Measurements from ENCODE around the gene PVALEF. TPM values are rescaled to one million over a fixed set of nuclear protein-coding genes. Genes with fewer than 3 reads are reported as not detected.

PVALEF gene
- total RNA-seq, 1 experiment from 2014 or later = not detected

DNA sequence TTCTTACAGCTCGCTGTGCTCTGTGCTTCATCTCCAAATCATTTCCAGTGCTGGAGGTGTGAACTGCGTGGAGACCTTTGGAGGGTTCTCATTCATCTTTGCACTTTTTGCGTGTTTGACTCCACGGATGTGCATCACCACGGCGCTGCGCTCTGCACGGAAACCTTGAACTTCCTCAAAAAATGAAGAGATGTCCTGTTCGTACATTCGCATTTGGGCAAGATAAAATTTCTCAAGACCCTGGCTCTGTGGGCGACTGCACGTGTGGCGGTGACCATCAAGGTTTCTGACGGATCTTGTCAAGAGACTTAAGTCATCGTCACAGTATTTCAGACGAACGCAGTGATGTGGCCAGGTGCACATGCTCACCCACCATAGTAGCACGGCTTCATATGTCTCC lies 10.3 kb upstream of the PVALEF start:
- ChIA-PET POLR2A (no interaction called here), CTCF (interaction anchor here (0.6 kb wide), 1 partner anchor 9 kb away, joined by 3 read pairs; no protein-coding TSS in a partner anchor)
- intact Hi-C loops (cut with micrococcal nuclease; ENCODE audit: unreplicated experiment) (no loop called here), in situ Hi-C loops (cut with HindIII; ENCODE audit: low pct_unique_long_range_greater_than_20kb, low sequenced_read_pairs) (no loop called here)
- no peaks in the 10 kb centered on the region for H3K27me3 ChIP-seq (ENCODE audit: control insufficient read depth, insufficient read depth, low read length)
- TF ChIP-seq SIN3A (IDR thresholded peaks at IDR 0.05; ENCODE audit: borderline replicate concordance, insufficient read depth, low read depth, low read length) (no peak), POLR2AphosphoS5 (IDR thresholded peaks at IDR 0.05; ENCODE audit: low read depth, low read length) (no peak)
- TF ChIP-seq, protein P1, sequence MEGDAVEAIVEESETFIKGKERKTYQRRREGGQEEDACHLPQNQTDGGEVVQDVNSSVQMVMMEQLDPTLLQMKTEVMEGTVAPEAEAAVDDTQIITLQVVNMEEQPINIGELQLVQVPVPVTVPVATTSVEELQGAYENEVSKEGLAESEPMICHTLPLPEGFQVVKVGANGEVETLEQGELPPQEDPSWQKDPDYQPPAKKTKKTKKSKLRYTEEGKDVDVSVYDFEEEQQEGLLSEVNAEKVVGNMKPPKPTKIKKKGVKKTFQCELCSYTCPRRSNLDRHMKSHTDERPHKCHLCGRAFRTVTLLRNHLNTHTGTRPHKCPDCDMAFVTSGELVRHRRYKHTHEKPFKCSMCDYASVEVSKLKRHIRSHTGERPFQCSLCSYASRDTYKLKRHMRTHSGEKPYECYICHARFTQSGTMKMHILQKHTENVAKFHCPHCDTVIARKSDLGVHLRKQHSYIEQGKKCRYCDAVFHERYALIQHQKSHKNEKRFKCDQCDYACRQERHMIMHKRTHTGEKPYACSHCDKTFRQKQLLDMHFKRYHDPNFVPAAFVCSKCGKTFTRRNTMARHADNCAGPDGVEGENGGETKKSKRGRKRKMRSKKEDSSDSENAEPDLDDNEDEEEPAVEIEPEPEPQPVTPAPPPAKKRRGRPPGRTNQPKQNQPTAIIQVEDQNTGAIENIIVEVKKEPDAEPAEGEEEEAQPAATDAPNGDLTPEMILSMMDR (IDR thresholded peaks at IDR 0.05) = no peak
- TF ChIP-seq, protein P2, sequence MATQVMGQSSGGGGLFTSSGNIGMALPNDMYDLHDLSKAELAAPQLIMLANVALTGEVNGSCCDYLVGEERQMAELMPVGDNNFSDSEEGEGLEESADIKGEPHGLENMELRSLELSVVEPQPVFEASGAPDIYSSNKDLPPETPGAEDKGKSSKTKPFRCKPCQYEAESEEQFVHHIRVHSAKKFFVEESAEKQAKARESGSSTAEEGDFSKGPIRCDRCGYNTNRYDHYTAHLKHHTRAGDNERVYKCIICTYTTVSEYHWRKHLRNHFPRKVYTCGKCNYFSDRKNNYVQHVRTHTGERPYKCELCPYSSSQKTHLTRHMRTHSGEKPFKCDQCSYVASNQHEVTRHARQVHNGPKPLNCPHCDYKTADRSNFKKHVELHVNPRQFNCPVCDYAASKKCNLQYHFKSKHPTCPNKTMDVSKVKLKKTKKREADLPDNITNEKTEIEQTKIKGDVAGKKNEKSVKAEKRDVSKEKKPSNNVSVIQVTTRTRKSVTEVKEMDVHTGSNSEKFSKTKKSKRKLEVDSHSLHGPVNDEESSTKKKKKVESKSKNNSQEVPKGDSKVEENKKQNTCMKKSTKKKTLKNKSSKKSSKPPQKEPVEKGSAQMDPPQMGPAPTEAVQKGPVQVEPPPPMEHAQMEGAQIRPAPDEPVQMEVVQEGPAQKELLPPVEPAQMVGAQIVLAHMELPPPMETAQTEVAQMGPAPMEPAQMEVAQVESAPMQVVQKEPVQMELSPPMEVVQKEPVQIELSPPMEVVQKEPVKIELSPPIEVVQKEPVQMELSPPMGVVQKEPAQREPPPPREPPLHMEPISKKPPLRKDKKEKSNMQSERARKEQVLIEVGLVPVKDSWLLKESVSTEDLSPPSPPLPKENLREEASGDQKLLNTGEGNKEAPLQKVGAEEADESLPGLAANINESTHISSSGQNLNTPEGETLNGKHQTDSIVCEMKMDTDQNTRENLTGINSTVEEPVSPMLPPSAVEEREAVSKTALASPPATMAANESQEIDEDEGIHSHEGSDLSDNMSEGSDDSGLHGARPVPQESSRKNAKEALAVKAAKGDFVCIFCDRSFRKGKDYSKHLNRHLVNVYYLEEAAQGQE (IDR thresholded peaks at IDR 0.05; ENCODE audit: insufficient read depth in 1 of 2, low read depth in 2 of 2, low read length in 1 of 2) = no peak
- ATAC-seq (no peak), DNase-seq (ENCODE audit: low read depth, low spot score) (no peak)
- no peak overlapping the region for H3K4me3 ChIP-seq (ENCODE audit: low read depth in 2 of 2, low read length in 2 of 2)
- no TSS peak for BruUV-seq (replicated peaks)
- H3K4me1 ChIP-seq (ENCODE audit: control insufficient read depth, insufficient read depth, low read length) = no peaks in the 10 kb centered on the region
- H3K9me3 ChIP-seq (ENCODE audit: control insufficient read depth, insufficient read depth, low read depth, low read length) = no peaks in the 10 kb centered on the region
- no peak overlapping the region for H3K27ac ChIP-seq (ENCODE audit: low read length)
- no peaks in the 10 kb centered on the region for H3K36me3 ChIP-seq (ENCODE audit: control insufficient read depth, insufficient read depth, low read length)

DNA sequence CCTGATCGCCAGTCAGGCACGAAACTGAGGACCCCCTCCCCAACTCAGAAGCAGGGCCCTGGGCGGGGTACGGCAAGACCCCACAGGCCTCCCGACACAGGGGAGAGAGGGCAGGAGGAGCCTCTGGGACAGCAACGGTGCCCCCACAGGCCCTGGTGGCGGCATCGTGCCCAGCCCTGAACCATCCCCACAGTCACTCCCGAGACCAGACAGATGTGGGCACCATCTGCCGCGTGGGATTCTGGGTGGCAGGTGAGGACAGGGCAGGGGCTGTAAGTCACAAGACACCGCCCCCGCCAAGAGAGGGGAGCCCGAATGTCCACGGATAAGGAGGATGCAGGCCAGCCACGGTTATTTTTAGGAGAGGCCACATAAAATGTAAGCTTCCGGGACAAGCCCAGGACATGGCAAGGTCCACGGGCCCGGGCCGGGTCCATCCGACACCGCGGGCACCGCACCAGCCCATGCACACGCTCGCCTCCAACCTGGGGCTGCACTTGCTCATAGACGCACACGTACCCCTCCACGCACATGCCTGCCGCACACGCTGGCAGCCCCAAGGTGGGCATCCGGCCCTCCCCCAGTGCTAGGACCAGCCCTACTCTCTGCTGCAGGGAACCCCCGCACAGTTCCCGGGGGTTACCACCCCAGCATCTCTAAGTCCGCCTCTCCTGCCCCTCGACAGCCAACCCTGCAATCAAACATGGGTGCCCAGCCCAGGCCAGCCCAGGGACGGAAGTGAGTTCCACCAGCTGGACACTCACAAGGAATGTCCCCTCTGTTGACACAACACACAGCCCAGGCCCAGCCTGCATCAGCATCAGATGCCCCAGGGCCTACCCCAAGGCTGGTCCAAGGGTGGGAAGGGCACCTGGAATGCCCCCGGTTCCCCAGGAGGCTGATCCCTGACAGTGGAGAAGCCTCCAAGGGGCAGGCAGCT lies 8.2 kb upstream of the PVALEF start:
- H3K9me3 ChIP-seq (ENCODE audit: control insufficient read depth, insufficient read depth, low read depth, low read length) = no peaks in the 10 kb centered on the region
- intact Hi-C loops (cut with micrococcal nuclease; ENCODE audit: unreplicated experiment) (no loop called here), in situ Hi-C loops (cut with HindIII; ENCODE audit: low pct_unique_long_range_greater_than_20kb, low sequenced_read_pairs) (no loop called here)
- H3K4me1 ChIP-seq (ENCODE audit: control insufficient read depth, insufficient read depth, low read length) = no peaks in the 10 kb centered on the region
- ChIA-PET CTCF (interaction anchor here (0.6 kb wide), 1 partner anchor 38 kb away, joined by 3 read pairs; no protein-coding TSS in a partner anchor), POLR2A (no interaction called here)
- no peaks in the 10 kb centered on the region for H3K36me3 ChIP-seq (ENCODE audit: control insufficient read depth, insufficient read depth, low read length)
- H3K27me3 ChIP-seq (ENCODE audit: control insufficient read depth, insufficient read depth, low read length) = no peaks in the 10 kb centered on the region
- H3K4me3 ChIP-seq (ENCODE audit: low read depth in 2 of 2, low read length in 2 of 2) = no peak overlapping the region
- no peak overlapping the region for H3K27ac ChIP-seq (ENCODE audit: low read length)
- no TSS peak for BruUV-seq (replicated peaks)
- TF ChIP-seq, protein P1 (IDR thresholded peaks at IDR 0.05) = no peak
- TF ChIP-seq SIN3A (IDR thresholded peaks at IDR 0.05; ENCODE audit: borderline replicate concordance, insufficient read depth, low read depth, low read length) = no peak
- TF ChIP-seq TCF7L2 (IDR thresholded peaks at IDR 0.05; ENCODE audit: low read depth, low read length) = no peak
- TF ChIP-seq, protein P2 (IDR thresholded peaks at IDR 0.05; ENCODE audit: insufficient read depth in 1 of 2, low read depth in 2 of 2, low read length in 1 of 2) = no peak
- DNase-seq (ENCODE audit: low read depth, low spot score) (no peak), ATAC-seq (no peak)

Data from Panc1 (cell line).